Prostate gland (tissue), 2 donors: ENCODE measurements around the gene GLI2. TPM values are rescaled to one million over a fixed set of nuclear protein-coding genes. Genes with fewer than 3 reads are reported as not detected.

ENCODE experiments used
- DNase-seq: peaks from one replicate; pipeline ENCODE4 v3.0.0-alpha.2; 2019; ENCODE audit warnings: low spot score
- H3K27ac ChIP-seq, 2 donors: fragments of 200-600 bp; sonication (generic); 2 replicates each; pipeline ENCODE4 v1.5.1; 2017 to 2019
- H3K27me3 ChIP-seq: fragments of 200-600 bp; sonication (generic); replicated peaks from 2 replicates; pipeline ENCODE4 v1.5.1; 2019; ENCODE audit not compliant: insufficient read depth
- H3K36me3 ChIP-seq, 2 donors: fragments of 200-600 bp; sonication (generic); 1 replicate in 1 of 2; 2 replicates in 1 of 2; pipeline versions ENCODE4 v1.5.1 to v1.8.1; 2017 to 2019
- H3K4me1 ChIP-seq: fragments of 200-600 bp; sonication (generic); replicated peaks from 2 replicates; pipeline ENCODE4 v1.5.1; 2019
- H3K4me3 ChIP-seq, 2 donors: fragments of 200-600 bp; sonication (generic); 2 replicates each; pipeline ENCODE4 v1.5.1; 2017 to 2019
- H3K9me3 ChIP-seq: fragments of 200-600 bp; sonication (generic); 2 replicates; pipeline ENCODE4 v1.5.1; 2017
- POLR2A ChIP-seq: fragments of 450-650 bp; IDR thresholded peaks from one replicate; pipeline ENCODE4 v1.6.1; 2016; ENCODE audit warnings: antibody characterized with exemption, mild to moderate bottlenecking
- POLR2AphosphoS5 ChIP-seq: sonication (generic); formaldehyde crosslinking; IDR thresholded peaks from one replicate; pipeline ENCODE4 v1.6.1; 2017; ENCODE audit warnings: antibody characterized with exemption
- WGBS: methylation state at CpG from one replicate; pipeline ENCODE4 v1.1.5; 2018; 5-methylcytosine and 5-hydroxymethylcytosine counted together
- intact Hi-C: fragments of 100-400 bp; cut with DNase I; formaldehyde crosslinking; loops from one replicate; pipeline ENCODE4 v1.14.2; 2022
- total RNA-seq, 2 donors: library from RNA; depleted of rRNA; stranded (reverse); fragments of >200 nt; gene quantifications; one replicate each; pipeline ENCODE4 v1.1.0, GENCODE V29; 2016
- TF ChIP-seq, protein P1 (sequence below), 4 experiments: fragments of 200-600 bp in 2 of 4; fragments of 450-650 bp in 2 of 4; sonication (generic) in 2 of 4; IDR thresholded peaks; 1 replicate in 3 of 4; 2 replicates in 1 of 4; pipeline ENCODE4 v1.5.1; 2016 to 2019; ENCODE audit warnings: antibody characterized with exemption in 4 of 4, mild to moderate bottlenecking in 2 of 4, moderate library complexity in 2 of 4

GLI2 gene
- total RNA-seq, 2 donors from 2014 or later: 3.8 to 16.4 TPM

DNA sequence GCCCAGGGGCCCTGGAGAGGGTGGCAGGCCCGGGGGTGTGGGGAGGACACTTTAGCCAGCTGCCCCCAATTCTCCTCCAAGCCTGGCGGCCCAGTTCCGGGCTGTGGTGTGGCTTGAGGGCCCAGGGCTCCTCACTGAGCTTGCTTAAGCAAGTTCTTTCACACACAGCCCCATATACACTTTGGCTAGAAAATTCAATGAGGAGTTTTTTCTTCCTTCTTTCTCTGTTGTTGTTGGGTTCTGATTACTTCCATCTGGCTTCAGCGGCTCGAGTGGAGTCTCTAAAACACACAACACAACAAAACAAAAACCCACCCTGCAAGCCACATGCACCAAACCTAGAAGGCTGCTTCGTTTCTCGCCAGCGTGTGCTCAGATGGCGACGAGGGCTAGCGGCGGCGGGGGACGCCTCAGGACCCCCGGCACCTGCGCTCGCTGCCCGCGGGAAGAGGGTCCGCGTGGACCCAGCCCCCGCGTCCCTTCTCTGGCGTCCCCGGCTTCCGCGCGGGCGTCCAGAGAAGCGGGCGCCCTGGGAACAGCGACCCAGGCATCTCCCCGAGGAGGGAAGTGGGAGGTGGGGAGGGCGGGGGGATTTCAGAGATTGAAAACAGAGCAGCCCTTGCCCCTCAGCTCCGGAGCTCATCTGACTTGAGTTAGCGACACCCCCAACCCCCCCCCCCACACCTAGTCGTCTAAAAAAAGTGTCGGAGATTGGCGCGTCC lies 577 bp upstream of the GLI2 start:
- peak overlapping the region; percentile 37 to 48 for H3K4me3 ChIP-seq
- peaks cover 12% of the 10 kb centered on the region for H3K4me1 ChIP-seq
- WGBS: 8% methylated on average over 40 of the region's 40 CpGs
- DNase-seq: no peak
- TF ChIP-seq POLR2A: no peak
- no peak for TF ChIP-seq POLR2AphosphoS5
- TF ChIP-seq, protein P1, sequence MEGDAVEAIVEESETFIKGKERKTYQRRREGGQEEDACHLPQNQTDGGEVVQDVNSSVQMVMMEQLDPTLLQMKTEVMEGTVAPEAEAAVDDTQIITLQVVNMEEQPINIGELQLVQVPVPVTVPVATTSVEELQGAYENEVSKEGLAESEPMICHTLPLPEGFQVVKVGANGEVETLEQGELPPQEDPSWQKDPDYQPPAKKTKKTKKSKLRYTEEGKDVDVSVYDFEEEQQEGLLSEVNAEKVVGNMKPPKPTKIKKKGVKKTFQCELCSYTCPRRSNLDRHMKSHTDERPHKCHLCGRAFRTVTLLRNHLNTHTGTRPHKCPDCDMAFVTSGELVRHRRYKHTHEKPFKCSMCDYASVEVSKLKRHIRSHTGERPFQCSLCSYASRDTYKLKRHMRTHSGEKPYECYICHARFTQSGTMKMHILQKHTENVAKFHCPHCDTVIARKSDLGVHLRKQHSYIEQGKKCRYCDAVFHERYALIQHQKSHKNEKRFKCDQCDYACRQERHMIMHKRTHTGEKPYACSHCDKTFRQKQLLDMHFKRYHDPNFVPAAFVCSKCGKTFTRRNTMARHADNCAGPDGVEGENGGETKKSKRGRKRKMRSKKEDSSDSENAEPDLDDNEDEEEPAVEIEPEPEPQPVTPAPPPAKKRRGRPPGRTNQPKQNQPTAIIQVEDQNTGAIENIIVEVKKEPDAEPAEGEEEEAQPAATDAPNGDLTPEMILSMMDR (IDR thresholded peaks at IDR 0.05): no peak
- intact Hi-C loops: loop anchor here (2.0 to 10.0 kb wide), 5 partner anchors 38 to 336 kb away; no protein-coding TSS in a partner anchor
- no peaks in the 10 kb centered on the region for H3K9me3 ChIP-seq
- H3K36me3 ChIP-seq: no peaks in the 10 kb centered on the region
- H3K27me3 ChIP-seq: no peaks in the 10 kb centered on the region
- H3K27ac ChIP-seq: peak overlapping the region; percentile 77 to 78

DNA sequence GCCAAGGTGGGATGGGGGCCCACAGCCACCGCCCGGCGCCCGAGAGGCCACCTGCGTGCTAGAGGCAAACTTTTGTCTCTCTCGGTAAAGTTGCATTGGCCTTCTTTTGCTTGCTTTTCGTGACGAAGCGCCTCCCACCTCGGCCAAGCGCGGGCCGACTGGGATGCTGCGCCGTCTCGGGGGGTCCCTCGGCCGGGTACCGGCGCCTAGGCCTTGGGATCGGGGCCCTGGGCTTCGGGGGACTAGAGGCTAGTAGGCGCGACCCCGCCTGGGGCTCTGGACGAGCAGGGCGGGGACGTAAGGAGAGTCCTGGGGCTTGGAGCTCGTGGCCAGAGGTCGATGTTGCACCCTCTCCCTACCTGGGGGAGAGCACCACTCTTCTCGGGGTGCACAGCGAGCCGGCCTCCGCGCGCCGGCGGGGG lies 545 bp downstream of the GLI2 start:
- under 1% methylated on average over 34 of the region's 38 CpGs for WGBS
- no peak for DNase-seq
- Histone ChIP-seq H3K27ac (peak overlapping the region; percentile 77 to 78), H3K4me3 (peak overlapping the region; percentile 37 to 48), H3K4me1 (peaks cover 12% of the 10 kb centered on the region), H3K9me3 (no peaks in the 10 kb centered on the region), H3K27me3 (no peaks in the 10 kb centered on the region), H3K36me3 (no peaks in the 10 kb centered on the region)
- intact Hi-C loops: loop anchor here (5.0 to 10.0 kb wide), 4 partner anchors 39 to 201 kb away; no protein-coding TSS in a partner anchor
- TF ChIP-seq POLR2A (no peak), POLR2AphosphoS5 (no peak)
- TF ChIP-seq, protein P1 (IDR thresholded peaks at IDR 0.05): no peak

DNA sequence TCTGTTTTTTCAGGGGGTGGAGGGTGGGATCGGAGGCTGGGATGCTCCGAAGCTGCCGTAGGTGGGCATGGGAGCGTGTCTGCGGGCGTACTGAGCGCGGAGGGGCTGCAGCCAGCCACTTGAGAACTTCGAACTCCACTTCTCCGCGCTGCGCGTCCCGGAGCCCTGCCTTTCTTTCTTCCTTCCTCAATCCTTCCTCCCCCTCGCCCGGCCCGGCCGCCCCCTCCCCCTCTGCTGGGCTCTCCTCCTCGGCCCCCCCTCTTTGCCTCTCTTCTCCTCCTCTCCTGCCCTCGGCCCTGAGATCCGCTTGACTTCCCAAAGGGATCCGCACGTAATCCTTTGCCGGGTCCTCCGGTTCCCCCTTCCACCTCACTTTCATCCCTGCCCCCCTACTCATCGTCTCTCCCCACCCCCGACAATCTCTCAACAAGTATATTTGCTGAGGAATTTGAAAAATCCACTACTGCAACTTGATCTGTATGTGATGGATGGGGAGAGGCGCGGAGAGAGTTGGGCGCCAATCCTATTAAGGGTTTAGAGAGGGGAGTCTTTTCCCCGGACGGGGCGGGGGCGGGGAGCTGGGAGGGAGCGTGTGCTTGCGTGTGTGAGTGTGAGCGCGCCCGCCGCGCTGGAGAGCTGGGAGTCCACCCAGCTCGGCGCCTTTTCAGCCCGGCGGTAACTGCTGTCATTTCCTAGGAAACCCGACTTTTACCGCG lies 1.1 kb downstream of the GLI2 start:
- H3K36me3 ChIP-seq: no peaks in the 10 kb centered on the region
- no peaks in the 10 kb centered on the region for H3K27me3 ChIP-seq
- H3K27ac ChIP-seq: peak overlapping the region; percentile 77 to 78
- no peak for TF ChIP-seq POLR2AphosphoS5
- TF ChIP-seq, protein P1 (IDR thresholded peaks at IDR 0.05): no peak
- TF ChIP-seq POLR2A: no peak
- H3K9me3 ChIP-seq: no peaks in the 10 kb centered on the region
- intact Hi-C loops: loop anchor here (5.0 to 10.0 kb wide), 4 partner anchors 39 to 201 kb away; no protein-coding TSS in a partner anchor
- H3K4me3 ChIP-seq: peak overlapping the region; percentile 37 to 48
- WGBS: under 1% methylated on average over 48 of the region's 48 CpGs
- peak; percentile 24 for DNase-seq
- peaks cover 12% of the 10 kb centered on the region for H3K4me1 ChIP-seq

DNA sequence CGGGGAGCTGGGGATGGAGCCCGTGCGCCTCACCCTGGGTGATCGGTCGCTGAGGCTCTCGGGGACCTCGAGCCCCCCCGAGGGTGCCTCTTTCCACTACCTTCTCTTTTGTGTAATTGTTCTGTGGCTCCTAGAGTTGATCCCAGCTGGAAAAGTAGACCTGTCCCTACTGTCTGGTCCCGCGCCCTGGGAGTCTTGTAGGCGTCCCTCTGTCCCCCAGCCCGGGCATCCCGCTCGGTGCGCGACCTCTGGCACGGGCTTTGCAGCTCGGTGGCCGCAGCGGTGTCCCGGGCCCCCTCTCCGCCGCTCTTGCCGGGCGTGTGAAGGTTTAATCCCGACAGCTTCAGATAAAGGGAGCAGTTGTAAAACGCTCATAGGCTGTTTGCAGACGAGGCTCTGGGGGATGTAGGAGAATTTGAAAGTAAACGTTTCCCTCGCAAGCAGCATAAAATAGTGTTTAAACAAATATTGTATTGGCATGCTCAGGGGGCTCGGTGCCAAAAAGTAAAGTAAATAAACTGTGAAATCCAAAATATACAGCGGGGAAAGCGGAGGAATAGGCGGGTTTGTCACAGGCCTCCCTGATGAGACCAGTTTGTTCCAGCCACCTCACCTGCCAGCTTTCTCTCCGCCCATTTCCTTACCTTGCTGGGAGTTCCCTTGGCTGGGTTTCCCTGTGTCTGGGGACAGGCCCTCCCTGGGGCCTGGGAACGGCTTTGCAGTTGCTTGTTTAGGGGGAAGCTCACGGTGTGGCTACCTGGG lies 1.9 kb downstream of the GLI2 start:
- peak overlapping the region; percentile 77 to 78 for H3K27ac ChIP-seq
- intact Hi-C loops: loop anchor here (5.0 to 10.0 kb wide), 4 partner anchors 40 to 200 kb away; no protein-coding TSS in a partner anchor
- peaks cover 12% of the 10 kb centered on the region for H3K4me1 ChIP-seq
- H3K9me3 ChIP-seq: no peaks in the 10 kb centered on the region
- H3K27me3 ChIP-seq: no peaks in the 10 kb centered on the region
- DNase-seq: peak; percentile 83
- H3K4me3 ChIP-seq: peak overlapping the region; percentile 37 to 48
- no peak for TF ChIP-seq POLR2A
- peak; percentile 79 for TF ChIP-seq POLR2AphosphoS5
- TF ChIP-seq, protein P1 (IDR thresholded peaks at IDR 0.05): no peak
- WGBS: 6% methylated on average over 37 of the region's 37 CpGs
- H3K36me3 ChIP-seq: no peaks in the 10 kb centered on the region
